Measurements from ENCODE around the gene PLEKHG2. TPM values are rescaled to one million over a fixed set of nuclear protein-coding genes. Genes with fewer than 3 reads are reported as not detected.

Gene PLEKHG2
- total and polyA plus RNA-seq, 9 of the 15 experiments (the other 6 are each of a cell fraction or from before 2014, with no cell fraction given): 0.98 to 45.7 (median 9.8) TPM

DNA sequence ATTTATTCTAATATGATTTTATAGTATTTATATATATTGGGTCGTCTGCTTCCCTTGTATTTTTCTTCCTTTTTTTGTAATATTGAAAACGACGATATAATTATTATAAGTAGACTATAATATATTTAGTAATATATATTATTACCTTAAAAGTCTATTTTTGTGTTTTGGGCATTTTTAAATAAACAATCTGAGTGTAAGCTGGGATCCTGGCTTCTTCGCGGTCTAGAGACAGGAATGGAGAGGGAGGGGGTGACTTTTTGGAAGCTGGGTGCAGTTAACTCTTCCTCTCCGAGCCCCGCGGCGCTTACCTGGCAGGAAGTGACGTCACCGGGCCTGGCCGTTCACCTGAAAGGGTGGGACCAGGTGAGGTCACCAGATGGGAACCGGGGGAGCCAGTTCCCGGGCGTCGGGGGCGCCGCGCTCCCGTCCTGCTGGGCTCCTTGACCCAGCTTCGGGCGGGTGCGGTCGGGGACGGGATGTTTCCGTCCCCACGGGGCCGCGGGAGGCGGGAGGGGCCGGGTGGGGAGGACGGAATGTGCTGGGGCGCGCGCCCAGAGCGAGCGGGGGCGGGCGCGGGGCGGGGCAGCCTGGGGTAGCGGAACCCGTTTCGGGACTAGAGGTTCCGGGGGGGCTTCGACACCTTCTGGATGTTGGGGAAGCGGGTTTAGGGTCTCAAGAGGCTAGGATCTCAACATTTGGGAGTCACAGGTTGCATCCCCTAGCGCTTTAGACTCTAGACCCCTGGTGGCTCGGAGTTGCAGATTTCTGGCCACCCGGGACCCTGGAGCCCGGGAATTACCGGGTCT, 3.1 kb upstream of the PLEKHG2 start (continued):
- TF ChIP-seq, protein P1, sequence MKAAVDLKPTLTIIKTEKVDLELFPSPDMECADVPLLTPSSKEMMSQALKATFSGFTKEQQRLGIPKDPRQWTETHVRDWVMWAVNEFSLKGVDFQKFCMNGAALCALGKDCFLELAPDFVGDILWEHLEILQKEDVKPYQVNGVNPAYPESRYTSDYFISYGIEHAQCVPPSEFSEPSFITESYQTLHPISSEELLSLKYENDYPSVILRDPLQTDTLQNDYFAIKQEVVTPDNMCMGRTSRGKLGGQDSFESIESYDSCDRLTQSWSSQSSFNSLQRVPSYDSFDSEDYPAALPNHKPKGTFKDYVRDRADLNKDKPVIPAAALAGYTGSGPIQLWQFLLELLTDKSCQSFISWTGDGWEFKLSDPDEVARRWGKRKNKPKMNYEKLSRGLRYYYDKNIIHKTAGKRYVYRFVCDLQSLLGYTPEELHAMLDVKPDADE (conservative IDR thresholded peaks at IDR 0.05; ENCODE audit: control insufficient read depth, low read depth, low read length): peak; percentile 73; the same call in 1 of the 2 replicates
- TF ChIP-seq TEAD4 (IDR thresholded peaks at IDR 0.05; ENCODE audit: low read length): peak; percentile 35
- no peak for TF ChIP-seq TEAD4 (CRISPR knock-in tag; IDR thresholded peaks at IDR 0.05; ENCODE audit: borderline replicate concordance)
- TF ChIP-seq RBM17 (IDR thresholded peaks at IDR 0.05; ENCODE audit: borderline replicate concordance, low read depth, low read length): no peak
- TF ChIP-seq TAF9B (IDR thresholded peaks at IDR 0.05; ENCODE audit: partially characterized antibody): no peak
- no peak for TF ChIP-seq SRSF1 (IDR thresholded peaks at IDR 0.05; ENCODE audit: low read depth, low read length)
- TF ChIP-seq COPS2 (conservative IDR thresholded peaks at IDR 0.05): no peak
- TF ChIP-seq CBX3 (IDR thresholded peaks at IDR 0.05; ENCODE audit: borderline replicate concordance in 1 of 2, low read length in 2 of 2): no peak
- TF ChIP-seq ZNF780A (CRISPR knock-in tag; IDR thresholded peaks at IDR 0.05): no peak
- TF ChIP-seq POLR2B (IDR thresholded peaks at IDR 0.05; ENCODE audit: low read depth, partially characterized antibody): peak; percentile 70
- TF ChIP-seq JUN (IDR thresholded peaks at IDR 0.05; ENCODE audit: borderline replicate concordance, low read depth, low read length): peak; percentile 74
- TF ChIP-seq JUN (CRISPR knock-in tag; IDR thresholded peaks at IDR 0.05; ENCODE audit: borderline replicate concordance): no peak
- TF ChIP-seq, protein P2, sequence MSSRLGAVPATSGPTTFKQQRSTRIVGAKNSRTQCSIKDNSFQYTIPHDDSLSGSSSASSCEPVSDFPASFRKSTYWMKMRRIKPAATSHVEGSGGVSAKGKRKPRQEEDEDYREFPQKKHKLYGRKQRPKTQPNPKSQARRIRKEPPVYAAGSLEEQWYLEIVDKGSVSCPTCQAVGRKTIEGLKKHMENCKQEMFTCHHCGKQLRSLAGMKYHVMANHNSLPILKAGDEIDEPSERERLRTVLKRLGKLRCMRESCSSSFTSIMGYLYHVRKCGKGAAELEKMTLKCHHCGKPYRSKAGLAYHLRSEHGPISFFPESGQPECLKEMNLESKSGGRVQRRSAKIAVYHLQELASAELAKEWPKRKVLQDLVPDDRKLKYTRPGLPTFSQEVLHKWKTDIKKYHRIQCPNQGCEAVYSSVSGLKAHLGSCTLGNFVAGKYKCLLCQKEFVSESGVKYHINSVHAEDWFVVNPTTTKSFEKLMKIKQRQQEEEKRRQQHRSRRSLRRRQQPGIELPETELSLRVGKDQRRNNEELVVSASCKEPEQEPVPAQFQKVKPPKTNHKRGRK (tag; IDR thresholded peaks at IDR 0.05): no peak
- peak; percentile 65 for TF ChIP-seq ETV5 (CRISPR knock-in tag; IDR thresholded peaks at IDR 0.05; ENCODE audit: low read depth)
- TF ChIP-seq, protein P3, sequence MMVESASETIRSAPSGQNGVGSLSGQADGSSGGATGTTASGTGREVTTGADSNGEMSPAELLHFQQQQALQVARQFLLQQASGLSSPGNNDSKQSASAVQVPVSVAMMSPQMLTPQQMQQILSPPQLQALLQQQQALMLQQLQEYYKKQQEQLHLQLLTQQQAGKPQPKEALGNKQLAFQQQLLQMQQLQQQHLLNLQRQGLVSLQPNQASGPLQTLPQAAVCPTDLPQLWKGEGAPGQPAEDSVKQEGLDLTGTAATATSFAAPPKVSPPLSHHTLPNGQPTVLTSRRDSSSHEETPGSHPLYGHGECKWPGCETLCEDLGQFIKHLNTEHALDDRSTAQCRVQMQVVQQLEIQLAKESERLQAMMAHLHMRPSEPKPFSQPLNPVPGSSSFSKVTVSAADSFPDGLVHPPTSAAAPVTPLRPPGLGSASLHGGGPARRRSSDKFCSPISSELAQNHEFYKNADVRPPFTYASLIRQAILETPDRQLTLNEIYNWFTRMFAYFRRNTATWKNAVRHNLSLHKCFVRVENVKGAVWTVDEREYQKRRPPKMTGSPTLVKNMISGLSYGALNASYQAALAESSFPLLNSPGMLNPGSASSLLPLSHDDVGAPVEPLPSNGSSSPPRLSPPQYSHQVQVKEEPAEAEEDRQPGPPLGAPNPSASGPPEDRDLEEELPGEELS (CRISPR knock-in tag; IDR thresholded peaks at IDR 0.05; ENCODE audit: borderline replicate concordance): no peak
- TF ChIP-seq, protein P4, sequence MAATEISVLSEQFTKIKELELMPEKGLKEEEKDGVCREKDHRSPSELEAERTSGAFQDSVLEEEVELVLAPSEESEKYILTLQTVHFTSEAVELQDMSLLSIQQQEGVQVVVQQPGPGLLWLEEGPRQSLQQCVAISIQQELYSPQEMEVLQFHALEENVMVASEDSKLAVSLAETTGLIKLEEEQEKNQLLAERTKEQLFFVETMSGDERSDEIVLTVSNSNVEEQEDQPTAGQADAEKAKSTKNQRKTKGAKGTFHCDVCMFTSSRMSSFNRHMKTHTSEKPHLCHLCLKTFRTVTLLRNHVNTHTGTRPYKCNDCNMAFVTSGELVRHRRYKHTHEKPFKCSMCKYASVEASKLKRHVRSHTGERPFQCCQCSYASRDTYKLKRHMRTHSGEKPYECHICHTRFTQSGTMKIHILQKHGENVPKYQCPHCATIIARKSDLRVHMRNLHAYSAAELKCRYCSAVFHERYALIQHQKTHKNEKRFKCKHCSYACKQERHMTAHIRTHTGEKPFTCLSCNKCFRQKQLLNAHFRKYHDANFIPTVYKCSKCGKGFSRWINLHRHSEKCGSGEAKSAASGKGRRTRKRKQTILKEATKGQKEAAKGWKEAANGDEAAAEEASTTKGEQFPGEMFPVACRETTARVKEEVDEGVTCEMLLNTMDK (IDR thresholded peaks at IDR 0.05; ENCODE audit: borderline replicate concordance, insufficient read depth, low read depth, low read length, poor library complexity, severe bottlenecking): no peak
- no peak for TF ChIP-seq ZNF224 (CRISPR knock-in tag; IDR thresholded peaks at IDR 0.05)
- no peak for TF ChIP-seq POU5F1 (IDR thresholded peaks at IDR 0.05; ENCODE audit: borderline replicate concordance, low read depth, low read length, partially characterized antibody)
